Progenitor cell of endocrine pancreas (in vitro differentiated cells): ENCODE results near the gene PPM1G. TPM values are rescaled to one million over a fixed set of nuclear protein-coding genes. Genes with fewer than 3 reads are reported as not detected.

Experiments
- DNase-seq: peaks from one replicate; pipeline ENCODE4 v3.0.0; 2021; ENCODE audit warnings: low spot score; ENCODE audit not compliant: unreplicated experiment
- H3K27ac Mint-ChIP-seq: 2 replicates; pipeline ENCODE4 v1.8.0; 2021; ENCODE audit warnings: mild to moderate bottlenecking, moderate library complexity, mixed read lengths
- H3K27me3 Mint-ChIP-seq: 2 replicates; pipeline ENCODE4 v1.8.0; 2021; ENCODE audit warnings: mixed read lengths
- H3K36me3 Mint-ChIP-seq: 2 replicates; pipeline ENCODE4 v1.8.0; 2022; ENCODE audit warnings: mixed read lengths; ENCODE audit not compliant: insufficient read depth
- H3K4me1 Mint-ChIP-seq: 2 replicates; pipeline ENCODE4 v1.8.0; 2021; ENCODE audit warnings: low read depth, mixed read lengths
- H3K4me3 Mint-ChIP-seq: 2 replicates; pipeline ENCODE4 v1.8.0; 2021; ENCODE audit warnings: low read depth, mild to moderate bottlenecking, moderate library complexity, mixed read lengths
- H3K9me3 Mint-ChIP-seq: 2 replicates; pipeline ENCODE4 v1.8.0; 2021; ENCODE audit warnings: low read depth, mixed read lengths
- CTCF ChIP-seq: fragments of 200-600 bp; sonication (generic); IDR thresholded peaks from one replicate; pipeline ENCODE4 v1.5.0; 2021; ENCODE audit warnings: antibody characterized with exemption, mild to moderate bottlenecking; ENCODE audit not compliant: unreplicated experiment
- total RNA-seq: library from RNA; stranded (reverse); gene quantifications from 2 replicates; pipeline ENCODE4 v1.2.1, GENCODE V29; 2021

Gene PPM1G
- total RNA-seq, 1 donor from 2014 or later, result 105 TPM

- TF ChIP-seq CTCF, result no peak
- H3K4me1 Mint-ChIP-seq, result peaks cover 16% of the 10 kb centered on the region
- peaks cover 22% of the 10 kb centered on the region for H3K36me3 Mint-ChIP-seq
- H3K4me3 Mint-ChIP-seq, result peak overlapping the region; percentile 92
- DNase-seq, result no peak
- H3K9me3 Mint-ChIP-seq, result no peaks in the 10 kb centered on the region
- no peaks in the 10 kb centered on the region for H3K27me3 Mint-ChIP-seq
- H3K27ac Mint-ChIP-seq, result peak overlapping the region; percentile 95
These were observed 30.0 kb downstream of the PPM1G start for GRCh38 chr2:27379383-27379835.

DNA sequence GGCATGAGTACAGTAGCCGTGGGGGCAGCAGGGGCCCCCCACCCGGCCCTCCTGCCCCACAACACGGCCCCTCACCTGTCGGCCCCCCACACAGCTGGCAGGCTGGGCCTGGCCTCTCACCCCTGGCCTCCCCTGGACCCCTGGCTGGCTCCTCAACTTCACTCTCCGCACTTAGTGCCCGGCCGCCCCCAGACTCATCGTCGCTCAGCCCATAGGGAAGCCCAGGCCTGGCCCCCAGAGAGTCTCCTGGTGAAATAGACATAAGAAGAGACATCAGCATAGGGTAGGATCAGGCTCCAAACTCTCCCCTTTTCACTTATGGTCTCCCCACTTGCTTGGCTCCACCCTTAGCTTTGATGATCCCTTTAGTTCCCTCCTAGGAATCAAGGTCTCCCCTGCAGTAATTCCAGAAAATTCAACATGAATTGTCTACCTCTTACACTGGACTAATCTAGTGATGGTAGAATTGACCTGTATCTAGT, 30.5 kb downstream of the PPM1G start:
- no peak for DNase-seq
- no peak for TF ChIP-seq CTCF
- Mint-ChIP-seq H3K9me3 (no peaks in the 10 kb centered on the region), H3K27ac (peak overlapping the region; percentile 95), H3K27me3 (no peaks in the 10 kb centered on the region), H3K36me3 (peaks cover 18% of the 10 kb centered on the region), H3K4me3 (peak overlapping the region; percentile 92), H3K4me1 (peaks cover 16% of the 10 kb centered on the region)

DNA sequence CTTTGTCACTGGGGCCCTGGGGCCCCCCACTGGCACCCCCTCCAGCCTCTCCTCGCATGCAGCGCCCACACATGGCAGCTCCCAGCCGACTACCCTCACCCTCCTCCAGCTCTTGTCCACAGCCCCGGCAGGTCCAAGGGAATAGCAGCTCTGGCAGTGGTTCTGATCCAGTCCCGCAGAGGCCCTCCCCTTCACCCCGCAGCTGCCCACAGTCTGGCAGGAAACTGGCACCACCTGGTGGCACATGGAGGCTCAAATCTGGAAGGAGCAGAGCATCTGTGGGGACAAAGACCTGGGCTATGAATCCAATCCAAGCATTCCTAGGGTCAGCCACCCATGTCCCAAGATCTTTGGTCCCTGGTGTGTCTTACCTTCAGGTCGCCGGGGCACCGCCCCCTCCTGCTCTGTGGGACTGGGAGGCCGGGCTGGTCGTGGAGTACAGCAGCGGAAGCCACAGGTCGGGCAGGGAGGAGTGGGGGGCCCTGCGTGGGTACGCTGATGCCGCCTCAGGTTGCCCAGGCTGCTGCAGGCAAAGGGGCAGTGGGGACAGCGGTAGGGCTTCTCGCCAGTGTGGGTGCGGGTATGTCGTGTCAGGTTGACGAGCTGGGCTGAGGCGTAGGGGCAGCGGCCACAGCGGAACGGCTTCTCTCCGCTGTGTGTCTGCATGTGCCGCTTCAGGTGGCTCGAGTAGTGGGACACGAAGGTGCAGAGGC, 31.1 kb downstream of the PPM1G start:
- no peaks in the 10 kb centered on the region for H3K9me3 Mint-ChIP-seq
- H3K36me3 Mint-ChIP-seq, result peaks cover 17% of the 10 kb centered on the region
- DNase-seq, result no peak
- no peak for TF ChIP-seq CTCF
- no peaks in the 10 kb centered on the region for H3K27me3 Mint-ChIP-seq
- peak overlapping the region; percentile 41 for H3K27ac Mint-ChIP-seq
- H3K4me3 Mint-ChIP-seq, result peak overlapping the region; percentile 7
- H3K4me1 Mint-ChIP-seq, result peaks cover 16% of the 10 kb centered on the region

DNA sequence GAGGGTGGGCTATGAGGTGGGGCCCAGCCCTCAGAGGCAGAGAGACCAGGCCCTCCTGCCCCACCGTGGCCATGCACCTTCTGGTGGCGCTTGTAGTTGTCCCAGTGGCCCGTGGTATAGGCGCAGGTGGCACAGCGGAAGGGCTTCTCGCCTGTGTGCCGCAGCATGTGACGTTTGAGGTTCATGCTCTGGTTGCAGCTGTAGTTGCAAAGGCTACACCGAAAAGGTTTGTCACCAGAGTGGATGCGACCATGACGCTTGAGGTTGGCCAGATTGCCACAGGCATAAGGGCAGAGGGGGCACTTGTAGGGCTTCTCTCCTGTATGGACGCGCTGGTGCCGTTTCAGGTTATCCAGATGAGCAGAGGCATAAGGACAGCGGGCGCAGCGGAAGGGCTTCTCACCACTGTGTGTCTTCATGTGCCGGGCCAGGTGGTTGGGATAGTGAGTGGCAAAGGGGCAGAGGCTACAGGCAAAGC, 31.7 kb downstream of the PPM1G start:
- DNase-seq, result no peak
- H3K36me3 Mint-ChIP-seq, result peaks cover 21% of the 10 kb centered on the region
- no peak for TF ChIP-seq CTCF
- H3K27ac Mint-ChIP-seq, result peak overlapping the region; percentile 86
- H3K9me3 Mint-ChIP-seq, result no peaks in the 10 kb centered on the region
- H3K4me1 Mint-ChIP-seq, result peaks cover 20% of the 10 kb centered on the region
- no peaks in the 10 kb centered on the region for H3K27me3 Mint-ChIP-seq
- H3K4me3 Mint-ChIP-seq, result no peak overlapping the region

GRCh38 chr2:27376866-27377617, 32.3 kb downstream of the PPM1G start:
- Mint-ChIP-seq H3K4me3 (no peak overlapping the region), H3K36me3 (peaks cover 21% of the 10 kb centered on the region), H3K4me1 (peaks cover 22% of the 10 kb centered on the region), H3K27ac (peak overlapping the region; percentile 45), H3K27me3 (no peaks in the 10 kb centered on the region), H3K9me3 (no peaks in the 10 kb centered on the region)
- TF ChIP-seq CTCF, result no peak
- no peak for DNase-seq
